C4-2B (cell line): ENCODE results near the gene ELAC2.

ENCODE experiments used
- H3K27ac ChIP-seq: fragments of 450-650 bp; 2 replicates; pipeline ENCODE4 v1.5.1; 2017
- ZFX ChIP-seq: fragments of 450-650 bp; IDR thresholded peaks from 2 replicates; pipeline ENCODE4 v1.6.1; 2017
- TF ChIP-seq, protein P1 (sequence below): fragments of 450-650 bp; conservative IDR thresholded peaks from 2 replicates; pipeline ENCODE4 v1.5.1; 2017; ENCODE audit warnings: mild to moderate bottlenecking

ELAC2 gene

DNA sequence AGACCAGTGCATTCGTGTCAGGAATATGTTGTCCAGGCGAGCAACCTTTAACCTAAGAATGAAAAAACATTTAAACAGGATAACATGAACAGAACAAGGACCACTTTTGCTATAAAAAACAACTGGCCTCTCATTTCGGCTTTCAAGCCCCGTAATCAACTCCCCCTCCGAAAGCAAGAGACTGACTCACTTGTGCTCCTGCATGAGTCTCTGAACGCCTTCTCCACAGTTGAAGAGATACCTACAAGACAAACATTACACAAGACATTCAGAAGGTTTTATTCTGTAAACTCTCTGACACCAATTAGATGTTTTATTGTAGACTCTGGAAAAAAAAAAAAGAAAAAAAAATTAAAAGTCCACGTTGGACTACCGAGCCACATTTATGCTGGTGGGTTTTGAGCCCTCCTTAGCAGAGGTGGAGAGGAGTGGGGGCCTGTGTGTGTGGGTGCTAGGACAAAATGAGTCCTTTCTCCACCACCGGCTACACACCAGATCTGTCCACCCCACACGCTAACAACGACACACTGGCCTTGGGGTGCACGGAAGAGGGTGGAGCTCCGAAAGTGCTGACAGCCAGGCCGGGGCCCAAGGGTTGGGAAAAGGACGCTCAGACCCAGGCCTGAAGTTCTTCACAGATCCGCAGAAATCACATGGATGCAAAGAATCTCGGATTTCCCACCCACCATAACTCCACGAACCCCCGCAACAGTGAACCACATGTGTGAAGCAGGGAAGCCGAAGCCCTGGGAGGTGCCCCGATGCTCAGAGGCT is 759 bp downstream of the ELAC2 start:
- peak overlapping the region; percentile 88 for H3K27ac ChIP-seq
- TF ChIP-seq ZFX, result no peak
- TF ChIP-seq, protein P1, sequence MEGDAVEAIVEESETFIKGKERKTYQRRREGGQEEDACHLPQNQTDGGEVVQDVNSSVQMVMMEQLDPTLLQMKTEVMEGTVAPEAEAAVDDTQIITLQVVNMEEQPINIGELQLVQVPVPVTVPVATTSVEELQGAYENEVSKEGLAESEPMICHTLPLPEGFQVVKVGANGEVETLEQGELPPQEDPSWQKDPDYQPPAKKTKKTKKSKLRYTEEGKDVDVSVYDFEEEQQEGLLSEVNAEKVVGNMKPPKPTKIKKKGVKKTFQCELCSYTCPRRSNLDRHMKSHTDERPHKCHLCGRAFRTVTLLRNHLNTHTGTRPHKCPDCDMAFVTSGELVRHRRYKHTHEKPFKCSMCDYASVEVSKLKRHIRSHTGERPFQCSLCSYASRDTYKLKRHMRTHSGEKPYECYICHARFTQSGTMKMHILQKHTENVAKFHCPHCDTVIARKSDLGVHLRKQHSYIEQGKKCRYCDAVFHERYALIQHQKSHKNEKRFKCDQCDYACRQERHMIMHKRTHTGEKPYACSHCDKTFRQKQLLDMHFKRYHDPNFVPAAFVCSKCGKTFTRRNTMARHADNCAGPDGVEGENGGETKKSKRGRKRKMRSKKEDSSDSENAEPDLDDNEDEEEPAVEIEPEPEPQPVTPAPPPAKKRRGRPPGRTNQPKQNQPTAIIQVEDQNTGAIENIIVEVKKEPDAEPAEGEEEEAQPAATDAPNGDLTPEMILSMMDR, result no peak

DNA sequence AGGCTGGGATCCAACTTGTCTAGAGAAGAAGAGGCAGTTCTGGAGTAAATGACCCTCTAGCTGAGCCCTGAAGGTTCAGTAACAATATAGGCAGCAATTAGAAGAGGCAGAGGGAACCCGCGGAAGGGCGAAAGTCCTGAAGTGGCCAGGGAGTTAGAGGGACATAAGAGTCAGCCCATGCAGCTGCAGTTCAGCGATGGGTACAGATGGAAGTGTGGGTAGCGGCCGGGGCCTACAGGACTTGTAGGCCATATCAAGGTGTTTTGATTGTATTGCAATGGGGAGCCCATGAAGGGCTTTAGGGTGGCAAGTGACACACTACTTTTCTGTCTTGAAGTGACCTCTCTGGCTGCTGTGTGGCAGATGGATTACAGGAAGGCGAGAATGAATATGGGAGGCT is 3.0 kb downstream of the ELAC2 start:
- TF ChIP-seq ZFX, result no peak
- TF ChIP-seq, protein P1, result no peak
- no peak overlapping the region for H3K27ac ChIP-seq

DNA sequence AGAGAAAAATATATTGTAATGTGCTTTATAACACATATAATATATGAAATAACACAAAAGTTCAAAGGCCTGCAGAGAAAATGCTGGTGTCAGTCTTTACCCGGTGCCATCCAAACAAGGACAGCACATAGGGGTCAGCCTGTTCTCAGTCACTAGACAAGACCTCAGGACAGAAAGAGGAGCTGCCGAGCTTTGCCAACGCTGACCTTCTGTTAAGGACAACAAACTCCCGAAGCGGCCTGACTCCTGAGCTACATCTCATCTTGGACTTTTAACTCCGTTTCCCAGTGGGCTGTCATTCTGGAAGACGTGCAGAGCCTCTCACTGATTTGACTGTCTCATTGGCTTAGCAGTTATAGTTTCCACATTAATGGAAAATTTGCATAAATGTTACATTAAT is 6.9 kb downstream of the ELAC2 start:
- TF ChIP-seq ZFX, result no peak

DNA sequence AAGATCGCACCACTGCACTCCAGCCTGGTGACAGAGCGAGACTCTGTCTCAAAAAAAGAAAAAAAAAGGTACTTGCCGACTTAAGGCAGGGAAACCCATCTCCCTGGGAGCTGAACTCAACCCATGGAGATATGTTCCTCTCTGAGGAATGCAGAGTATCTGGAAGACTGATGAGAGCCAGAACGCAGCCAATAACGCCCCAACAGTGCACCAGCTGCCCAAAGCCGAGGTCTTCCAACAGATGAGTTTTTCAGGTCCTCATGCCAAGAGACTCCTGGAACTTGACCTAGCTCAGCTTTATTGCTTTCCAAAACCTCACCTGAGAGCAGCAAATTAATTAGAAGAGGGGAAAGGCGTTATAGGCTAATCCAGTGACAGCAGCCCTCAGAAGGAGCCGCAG is 9.4 kb downstream of the ELAC2 start:
- no peak overlapping the region for H3K27ac ChIP-seq
- TF ChIP-seq, protein P1, result no peak
- TF ChIP-seq ZFX, result no peak

More for the DNA sequence above, 6.9 kb downstream of the ELAC2 start:
- H3K27ac ChIP-seq, result no peak overlapping the region

DNA sequence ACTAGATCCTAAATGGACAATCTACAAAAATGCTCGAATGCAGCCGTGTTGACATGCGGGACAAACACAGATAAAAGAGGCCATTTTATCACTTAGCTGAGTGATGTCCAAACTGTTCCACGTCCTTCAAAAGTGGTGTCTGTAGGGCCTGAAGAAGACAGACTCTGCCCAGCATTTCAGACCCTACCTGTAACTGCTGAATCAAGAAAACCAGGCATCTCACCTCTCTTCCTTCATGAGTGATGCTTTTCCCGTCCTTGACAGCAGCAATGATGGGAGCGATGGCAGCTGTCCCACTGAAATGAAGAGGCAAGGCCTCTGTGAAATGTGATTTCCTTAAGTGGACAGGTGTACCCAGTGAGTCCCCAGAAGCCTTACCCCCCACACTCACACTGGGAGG is 12.3 kb downstream of the ELAC2 start:
- no peak for TF ChIP-seq ZFX
- TF ChIP-seq, protein P1, result no peak
- no peak overlapping the region for H3K27ac ChIP-seq

DNA sequence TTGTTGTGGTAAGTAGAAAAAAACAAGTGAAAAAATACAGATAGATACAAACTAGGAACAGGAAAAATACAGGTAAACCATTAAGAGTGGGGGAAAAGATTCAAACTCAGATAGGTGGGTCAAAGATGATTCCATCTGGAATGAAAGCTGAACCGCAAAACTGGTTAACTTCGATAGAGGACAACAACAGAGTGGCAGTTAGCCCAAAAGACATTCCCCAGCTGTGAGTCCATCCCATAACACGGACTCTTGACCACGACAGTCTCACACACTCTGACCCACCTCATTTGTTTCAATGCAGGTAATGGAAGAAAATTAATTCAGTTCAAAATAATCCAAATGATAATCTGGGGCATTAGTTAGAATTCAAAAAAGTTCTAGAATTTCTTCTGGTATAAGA is 13.5 kb downstream of the ELAC2 start:
- no peak overlapping the region for H3K27ac ChIP-seq
- TF ChIP-seq ZFX, result no peak
- TF ChIP-seq, protein P1, result no peak

DNA sequence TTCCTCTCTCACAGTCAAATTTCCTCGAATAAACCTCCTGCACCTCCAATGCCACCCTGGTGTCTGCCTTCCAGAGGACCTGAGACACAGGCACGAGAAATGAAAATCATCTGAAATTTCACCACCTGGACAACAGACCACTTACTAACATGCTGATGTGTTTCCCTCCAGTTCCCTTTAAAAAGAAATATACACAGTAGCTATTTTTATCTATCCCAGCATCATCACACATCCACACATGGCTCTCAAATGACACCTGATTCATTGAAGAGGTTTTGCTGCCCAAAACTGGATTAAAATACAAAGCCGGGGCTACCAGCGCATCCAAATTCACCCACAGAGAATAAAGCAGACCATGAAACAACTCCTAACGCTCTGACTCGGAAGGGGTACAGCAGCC is 13.9 kb downstream of the ELAC2 start:
- H3K27ac ChIP-seq, result no peak overlapping the region
- TF ChIP-seq, protein P1, result no peak
- TF ChIP-seq ZFX, result no peak

DNA sequence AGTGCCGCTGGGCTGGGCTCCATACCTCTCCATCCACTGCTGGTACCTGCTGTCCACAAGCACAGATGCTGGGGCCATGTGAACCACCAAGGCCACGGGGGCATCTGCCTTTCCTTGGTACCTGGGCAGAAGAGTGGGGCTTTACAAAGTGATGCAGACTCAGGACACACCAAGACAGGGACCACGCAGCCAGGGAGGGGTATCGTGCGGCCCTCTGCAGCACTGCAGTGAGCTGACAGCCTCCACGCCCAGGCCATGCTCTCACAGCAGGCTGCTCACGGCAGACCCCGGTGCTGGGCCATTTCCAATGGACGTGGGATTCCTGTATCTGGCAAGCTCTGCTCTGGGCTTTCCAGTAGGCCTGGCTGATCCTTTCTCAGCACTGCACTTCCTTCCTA is 14.4 kb downstream of the ELAC2 start:
- no peak for TF ChIP-seq ZFX
- TF ChIP-seq, protein P1, result peak; percentile 65
- H3K27ac ChIP-seq, result no peak overlapping the region
